Heart right ventricle (tissue), 16 donors: Measurements from ENCODE around the gene TBC1D3L. TPM values are rescaled to one million over a fixed set of nuclear protein-coding genes. Genes with fewer than 3 reads are reported as not detected.
"Not testable (repeated sequence)": the region's sequence is repeated elsewhere in the genome, so short reads cannot be mapped to it uniquely, and the experiment has no call there.

Source experiments
- ATAC-seq, 8 donors: fragments of 200-7000 bp; cut with Tn5 transposase; one replicate each; pipeline ENCODE4 v1.9.1; 2020; ENCODE audit warnings: mild to moderate bottlenecking in 8 of 8, moderate library complexity in 8 of 8, moderate number of reproducible peaks in 1 of 8
- DNase-seq, 2 donors: peaks; one replicate each; pipeline ENCODE4 v3.0.0-alpha.2; 2020
- H3K27ac ChIP-seq, 10 donors: fragments of 200-600 bp; sonication (generic) in 2 of 10; one replicate each; pipeline versions ENCODE4 v1.5.0 to v1.8.0; 2020 to 2022; ENCODE audit warnings: mild to moderate bottlenecking in 3 of 10
- H3K27me3 ChIP-seq, 7 donors: fragments of 200-600 bp; one replicate each; pipeline ENCODE4 v1.8.0; 2021 to 2022; ENCODE audit warnings: mild to moderate bottlenecking in 2 of 7
- H3K36me3 ChIP-seq, 9 donors: fragments of 200-600 bp; sonication (generic) in 1 of 9; one replicate each; pipeline versions ENCODE4 v1.5.0 to v1.8.0; 2020 to 2022; ENCODE audit warnings: mild to moderate bottlenecking in 2 of 9
- H3K4me1 ChIP-seq, 9 donors: fragments of 200-600 bp; sonication (generic) in 1 of 9; one replicate each; pipeline versions ENCODE4 v1.5.0 to v1.8.0; 2020 to 2022; ENCODE audit warnings: mild to moderate bottlenecking in 4 of 9
- H3K4me3 ChIP-seq, 10 donors: fragments of 200-600 bp; sonication (generic) in 2 of 10; one replicate each; pipeline versions ENCODE4 v1.5.0 to v1.8.0; 2020 to 2022; ENCODE audit warnings: mild to moderate bottlenecking in 7 of 10, moderate library complexity in 2 of 10
- H3K9me3 ChIP-seq, 11 donors: fragments of 200-600 bp in 10 of 11; sonication (generic) in 2 of 11; one replicate each; pipeline versions ENCODE4 v1.5.0 to v1.8.0; 2013 to 2022; ENCODE audit warnings: mild to moderate bottlenecking in 2 of 11, control low read depth in 1 of 11, moderate library complexity in 1 of 11
- WGBS, 2 donors: extraction: QIAGEN DNeasy Blood & Tissue Kit; methylation state at CpG; one replicate each; pipeline ENCODE4 v1.1.7; 2013; ENCODE audit warnings: inconsistent platforms in 1 of 2; 5-methylcytosine and 5-hydroxymethylcytosine counted together
- intact Hi-C, 10 donors: fragments of 100-400 bp; cut with DNase I; formaldehyde crosslinking; loops; one replicate each; pipeline versions ENCODE4 v1.11.1 to v1.14.2; 2022
- long read RNA-seq, 3 donors: library from polyadenylated mRNA; unstranded; transcript quantifications; one replicate each; pipeline ENCODE4 v2.0.0, GENCODE V29; 2020 to 2021
- polyA plus RNA-seq, 2 donors: library from polyadenylated mRNA; stranded (reverse); fragments of 200-250 nt; gene quantifications; one replicate each; pipeline ENCODE4 v1.2.3, GENCODE V29; 2013
- total RNA-seq, 10 donors: library from RNA; stranded (reverse); fragmentation: NEBNext Ultra II Directional in 3 of 10; extraction: Animal tissue kit (Norgen Biotek cat#: 25700) in 3 of 10; gene quantifications; one replicate each; pipeline versions ENCODE4 v1.2.1 to v1.2.4, GENCODE V29; 2021 to 2023
- donor health status: Arrhythmogenic right ventricular cardiomyopathy.
- donor health status: ischemic (EF 13 %, LVEDD 7.1; RV severe dilation, severe dysfunction).
- donor health status: healthy with polysubstance abuse.
- donor health status: DM: no; HTN: yes; CAD: no.
- donor health status: DM: no; HTN: no; CAD: no.
- donor health status: ischemic (EF 25% LVEDD 6.9; RV normal size, moderate dysfunction).
- donor health status: ischemic (EF 25% LVEDD 5.7; RV mildly dilated, moderate dysfunction).
- donor health status: healthy.
- donor health status: DM: yes; HTN: yes; CAD: no.
- donor health status: Ischemic cardiomyopathy.
- donor health status: ischemic (EF 35%, LVEDD 5.7; RV mildly dilated, moderate dysfunction).
- donor health status: nonischemic (EF 11% LVEDD 7.7; RV severe dilation, severe dysfunction).
- donor health status: DM: yes; HTN: yes; CAD: no.
- donor health status: PGD.
- donor health status: ischemic (EF 29% LVEDD 5.4; RV normal size, mild dysfunction).
- donor health status: nonischemic (EF 23%, LVEDD 6.1; RV moderate dilation, normal function).

Gene TBC1D3L
- 1 to 10 TPM in 9 of 10 donors, under 1 TPM in 1; 0.21 to 7.3 (median 3.4) TPM for total RNA-seq
- 10 to 100 TPM in 1 of 2 donors, 1 to 10 TPM in 1; 2.8 to 17.9 TPM for polyA plus RNA-seq
- long read RNA-seq, donor 1, partial matches to known transcripts = 1 of 2 reads
- long read RNA-seq, donor 1, other reads (novel, unspliced or antisense) = 1 of 2 reads
- long read RNA-seq, donor 2, partial matches to known transcripts = 3 of 4 reads
- long read RNA-seq, donor 2, other reads (novel, unspliced or antisense) = 1 of 4 reads
- long read RNA-seq, donor 3, partial matches to known transcripts = 2 of 5 reads
- long read RNA-seq, donor 3, other reads (novel, unspliced or antisense) = 2 of 5 reads

DNA sequence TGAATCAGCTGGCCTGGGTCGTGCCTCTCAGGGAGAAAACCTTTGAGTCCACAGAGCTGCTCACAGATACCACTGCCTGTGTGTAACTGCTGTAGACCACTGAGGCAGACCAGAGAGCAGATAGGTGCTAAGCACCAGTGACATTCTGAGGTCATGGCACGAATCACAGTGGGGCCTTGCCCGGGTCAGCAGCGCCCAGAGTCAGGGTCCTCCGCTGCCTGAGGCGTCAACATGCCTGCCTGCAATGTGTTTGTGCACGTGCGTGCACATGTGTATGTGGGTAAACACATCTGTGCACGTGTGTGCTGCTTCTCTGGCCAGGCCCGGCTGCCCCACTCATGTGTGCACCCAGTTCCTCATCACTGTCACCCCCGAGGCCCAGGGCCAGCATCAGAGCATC, at the start of gene TBC1D3L:
Gene TBC1D3L (minus strand): TSS at position 101 of the 400 bp plus-strand sequence. CDS start 1,540 bp downstream, outside the sequence.
- H3K36me3 ChIP-seq, intact Hi-C loops, H3K4me3 ChIP-seq, ATAC-seq, H3K9me3 ChIP-seq, H3K27me3 ChIP-seq, H3K27ac ChIP-seq, H3K4me1 ChIP-seq, DNase-seq: not testable (repeated sequence)
- no CpG with 5 or more reads among the region's 11 CpGs for WGBS, 2 donors

DNA sequence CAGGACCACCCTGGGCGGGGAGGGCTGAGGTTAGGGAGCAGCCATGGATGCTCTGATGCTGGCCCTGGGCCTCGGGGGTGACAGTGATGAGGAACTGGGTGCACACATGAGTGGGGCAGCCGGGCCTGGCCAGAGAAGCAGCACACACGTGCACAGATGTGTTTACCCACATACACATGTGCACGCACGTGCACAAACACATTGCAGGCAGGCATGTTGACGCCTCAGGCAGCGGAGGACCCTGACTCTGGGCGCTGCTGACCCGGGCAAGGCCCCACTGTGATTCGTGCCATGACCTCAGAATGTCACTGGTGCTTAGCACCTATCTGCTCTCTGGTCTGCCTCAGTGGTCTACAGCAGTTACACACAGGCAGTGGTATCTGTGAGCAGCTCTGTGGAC, 14.8 kb upstream of the TBC1D3L start, which contains the start of gene TBC1D3D:
Gene TBC1D3D (plus strand): TSS at position 301 of the 400 bp plus-strand sequence. CDS start 1,585 bp downstream, outside the sequence.
- H3K4me3 ChIP-seq, intact Hi-C loops, H3K36me3 ChIP-seq, DNase-seq, H3K27me3 ChIP-seq, H3K4me1 ChIP-seq, H3K27ac ChIP-seq, H3K9me3 ChIP-seq, ATAC-seq: not testable (repeated sequence)
- no CpG with 5 or more reads among the region's 11 CpGs for WGBS, 2 donors

Other genes starting within 250 kb of the TBC1D3L start
- not detected for gene HNF1B, start 244.0 kb downstream of the TBC1D3L start, total RNA-seq
- not detected for gene HNF1B, start 244.0 kb downstream of the TBC1D3L start, polyA plus RNA-seq
- not detected for gene TBC1D3K, start 64.6 kb downstream of the TBC1D3L start, total RNA-seq
- gene TBC1D3K, start 64.6 kb downstream of the TBC1D3L start, polyA plus RNA-seq = not detected
- 1 to 10 TPM in 1 of 10 donors, under 1 TPM in 3, not detected in 6; 0.30 to 1.2 (median 0.70) TPM for gene TBC1D3D, start 14.9 kb upstream of the TBC1D3L start, total RNA-seq
- gene TBC1D3D, start 14.9 kb upstream of the TBC1D3L start, polyA plus RNA-seq = under 1 TPM; 0.15 to 0.75 TPM
- gene TBC1D3C, start 79.6 kb upstream of the TBC1D3L start, total RNA-seq = under 1 TPM in 1 of 10 donors, not detected in 9; 0.65 TPM
- under 1 TPM in 1 of 2 donors, not detected in 1; 0.88 TPM for gene TBC1D3C, start 79.6 kb upstream of the TBC1D3L start, polyA plus RNA-seq
- gene TBC1D3E, start 138.9 kb upstream of the TBC1D3L start, total RNA-seq = not detected
- gene TBC1D3E, start 138.9 kb upstream of the TBC1D3L start, polyA plus RNA-seq = under 1 TPM in 1 of 2 donors, not detected in 1; 0.03 TPM
- 1 to 10 TPM in 2 of 10 donors, not detected in 8; 1.9 to 2.8 TPM for gene TBC1D3, start 203.5 kb upstream of the TBC1D3L start, total RNA-seq
- under 1 TPM in 1 of 2 donors, not detected in 1; 0.03 TPM for gene TBC1D3, start 203.5 kb upstream of the TBC1D3L start, polyA plus RNA-seq